Stomach (tissue), 9 donors: ENCODE data around the gene BRI3. TPM values are rescaled to one million over a fixed set of nuclear protein-coding genes. Genes with fewer than 3 reads are reported as not detected.

Experiments
- DNase-seq, 2 donors: peaks; one replicate each; pipeline versions ENCODE4 v3.0.0 to v3.0.0-alpha.2; 2013 to 2019
- H3K27ac ChIP-seq, 5 donors: fragments of 200-600 bp in 4 of 5; sonication (generic) in 4 of 5; one replicate each; pipeline ENCODE4 v1.5.1; 2013 to 2019; ENCODE audit warnings: mild to moderate bottlenecking in 1 of 5, moderate library complexity in 1 of 5
- H3K27me3 ChIP-seq, 3 donors: fragments of 200-600 bp; sonication (generic); one replicate each; pipeline ENCODE4 v1.5.1; 2017 to 2019; ENCODE audit warnings: mixed run types in 1 of 3
- H3K36me3 ChIP-seq, 4 donors: fragments of 200-600 bp; sonication (generic); 1 replicate in 3 of 4; 2 replicates in 1 of 4; pipeline ENCODE4 v1.5.1; 2016 to 2019
- H3K4me1 ChIP-seq, 4 donors: fragments of 200-600 bp; sonication (generic); one replicate each; pipeline ENCODE4 v1.5.1; 2016 to 2019
- H3K4me3 ChIP-seq, 4 donors: fragments of 200-600 bp; sonication (generic) in 3 of 4; one replicate each; pipeline ENCODE4 v1.5.1; 2016 to 2019; ENCODE audit warnings: mild to moderate bottlenecking in 1 of 4
- H3K9me3 ChIP-seq, 4 donors: fragments of 200-600 bp; sonication (generic); one replicate each; pipeline ENCODE4 v1.5.1; 2016 to 2019
- EP300 ChIP-seq: sonication (generic); formaldehyde crosslinking; IDR thresholded peaks from one replicate; pipeline ENCODE4 v1.6.1; 2017; ENCODE audit warnings: antibody characterized with exemption
- POLR2A ChIP-seq, 4 donors: fragments of 450-650 bp; IDR thresholded peaks; one replicate each; pipeline ENCODE4 v1.6.1; 2016; ENCODE audit warnings: antibody characterized with exemption in 4 of 4, control low read depth in 2 of 4, mild to moderate bottlenecking in 1 of 4, moderate library complexity in 1 of 4
- POLR2AphosphoS5 ChIP-seq, 3 donors: sonication (generic); formaldehyde crosslinking; IDR thresholded peaks; one replicate each; pipeline ENCODE4 v1.6.1; 2016; ENCODE audit warnings: antibody characterized with exemption in 3 of 3
- WGBS, 5 donors: extraction: QIAGEN DNeasy Blood & Tissue Kit in 3 of 5; methylation state at CpG; one replicate each; pipeline versions ENCODE4 v1.1.5 to v1.1.7; 2013 to 2018; 5-methylcytosine and 5-hydroxymethylcytosine counted together
- intact Hi-C: fragments of 100-400 bp; cut with DNase I; formaldehyde crosslinking; loops from one replicate; pipeline ENCODE4 v1.15.1; 2023; ENCODE audit warnings: low total_unique reads
- polyA plus RNA-seq, 3 donors: library from polyadenylated mRNA; stranded (reverse); fragments of 200-250 nt; gene quantifications; one replicate each; pipeline ENCODE4 v1.2.3, GENCODE V29; 2013
- total RNA-seq, 5 donors: library from RNA; depleted of rRNA; stranded (reverse); fragments of >200 nt; gene quantifications; one replicate each; pipeline versions ENCODE4 v1.1.0 to v1.2.3, GENCODE V29; 2014 to 2016
- TF ChIP-seq, protein P1 (sequence below), 7 experiments: fragments of 450-650 bp in 4 of 7; fragments of 200-600 bp in 3 of 7; sonication (generic) in 3 of 7; IDR thresholded peaks; one replicate each; pipeline ENCODE4 v1.5.1; 2016 to 2019; ENCODE audit warnings: antibody characterized with exemption in 7 of 7, control low read depth in 2 of 7, mild to moderate bottlenecking in 1 of 7
- donor health status: healthy with polysubstance abuse.
- donor health status: Bipolar disorder and iron deficiency.
- donor health status: healthy.

BRI3 gene
- total and polyA plus RNA-seq, 8 donors: 25.9 to 411 (median 92.8) TPM; not detected in 1

DNA sequence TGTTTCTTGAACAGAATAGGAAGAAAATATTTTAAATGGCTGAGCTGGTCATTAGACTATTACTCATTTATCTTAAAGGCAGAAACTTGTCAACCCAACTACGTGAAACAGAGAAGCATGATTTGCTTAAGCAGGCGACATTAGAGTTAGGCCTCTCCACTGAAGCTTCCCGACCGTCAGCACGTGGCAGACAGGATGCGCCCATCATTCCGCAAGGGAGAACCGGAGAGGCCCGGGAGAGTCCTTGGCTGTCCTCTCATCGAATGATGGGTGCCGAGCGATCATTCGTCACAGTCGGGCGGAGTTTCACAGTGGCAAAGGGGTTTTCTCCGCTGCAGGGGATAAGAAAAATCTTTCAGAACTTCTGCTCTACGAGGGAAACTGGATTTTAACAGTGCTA is 11.8 kb downstream of the BRI3 start:
- no peak for TF ChIP-seq EP300
- TF ChIP-seq POLR2AphosphoS5 (IDR thresholded peaks at IDR 0.05): no peak
- TF ChIP-seq POLR2A (IDR thresholded peaks at IDR 0.05): no peak
- TF ChIP-seq, protein P1, sequence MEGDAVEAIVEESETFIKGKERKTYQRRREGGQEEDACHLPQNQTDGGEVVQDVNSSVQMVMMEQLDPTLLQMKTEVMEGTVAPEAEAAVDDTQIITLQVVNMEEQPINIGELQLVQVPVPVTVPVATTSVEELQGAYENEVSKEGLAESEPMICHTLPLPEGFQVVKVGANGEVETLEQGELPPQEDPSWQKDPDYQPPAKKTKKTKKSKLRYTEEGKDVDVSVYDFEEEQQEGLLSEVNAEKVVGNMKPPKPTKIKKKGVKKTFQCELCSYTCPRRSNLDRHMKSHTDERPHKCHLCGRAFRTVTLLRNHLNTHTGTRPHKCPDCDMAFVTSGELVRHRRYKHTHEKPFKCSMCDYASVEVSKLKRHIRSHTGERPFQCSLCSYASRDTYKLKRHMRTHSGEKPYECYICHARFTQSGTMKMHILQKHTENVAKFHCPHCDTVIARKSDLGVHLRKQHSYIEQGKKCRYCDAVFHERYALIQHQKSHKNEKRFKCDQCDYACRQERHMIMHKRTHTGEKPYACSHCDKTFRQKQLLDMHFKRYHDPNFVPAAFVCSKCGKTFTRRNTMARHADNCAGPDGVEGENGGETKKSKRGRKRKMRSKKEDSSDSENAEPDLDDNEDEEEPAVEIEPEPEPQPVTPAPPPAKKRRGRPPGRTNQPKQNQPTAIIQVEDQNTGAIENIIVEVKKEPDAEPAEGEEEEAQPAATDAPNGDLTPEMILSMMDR (IDR thresholded peaks at IDR 0.05): no peak
- H3K27me3 ChIP-seq: no peaks in the 10 kb centered on the region
- intact Hi-C loops: no loop called here
- H3K4me1 ChIP-seq: peaks cover 32 to 77% (median 64%) of the 10 kb centered on the region in 4 donors
- H3K9me3 ChIP-seq: no peaks in the 10 kb centered on the region
- no peak for DNase-seq
- 80 to 84% (median 82%) methylated on average over 16 to 17 of the region's 17 CpGs for WGBS, 5 donors
- H3K36me3 ChIP-seq: peaks cover 29 to 88% (median 69%) of the 10 kb centered on the region in 4 donors
- no peak overlapping the region for H3K4me3 ChIP-seq
- peak overlapping the region in 1 of 5 donors; percentile 14 for H3K27ac ChIP-seq

DNA sequence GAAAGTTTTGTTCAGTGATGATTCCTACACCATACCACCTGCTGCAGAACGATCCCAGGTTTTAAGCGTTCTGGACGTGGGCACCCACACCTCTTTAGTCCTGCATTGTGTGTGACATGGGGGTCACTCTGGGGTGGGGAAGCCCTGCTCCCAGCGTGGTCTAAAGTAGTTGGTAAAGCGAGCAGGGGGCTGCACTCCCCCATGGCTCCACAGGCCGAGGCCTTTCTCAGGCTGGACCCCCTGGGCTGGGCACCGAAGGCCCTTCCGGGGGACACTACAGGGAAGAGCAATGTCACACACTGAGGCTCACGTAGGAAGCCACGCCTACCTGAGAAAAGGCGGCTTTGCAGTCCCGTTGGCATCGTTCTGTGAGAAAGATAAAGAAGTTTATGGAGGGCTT is 12.3 kb downstream of the BRI3 start:
- no peak for TF ChIP-seq POLR2A (IDR thresholded peaks at IDR 0.05)
- no peaks in the 10 kb centered on the region for H3K27me3 ChIP-seq
- intact Hi-C loops: no loop called here
- H3K36me3 ChIP-seq: peaks cover 29 to 84% (median 67%) of the 10 kb centered on the region in 4 donors
- 75 to 88% (median 78%) methylated on average over 13 of the region's 13 CpGs for WGBS, 5 donors
- H3K27ac ChIP-seq: peak overlapping the region in 2 of 5 donors; percentile 14 to 64
- H3K4me3 ChIP-seq: no peak overlapping the region
- no peaks in the 10 kb centered on the region for H3K9me3 ChIP-seq
- peaks cover 28 to 77% (median 59%) of the 10 kb centered on the region in 4 donors for H3K4me1 ChIP-seq
- DNase-seq: no peak

DNA sequence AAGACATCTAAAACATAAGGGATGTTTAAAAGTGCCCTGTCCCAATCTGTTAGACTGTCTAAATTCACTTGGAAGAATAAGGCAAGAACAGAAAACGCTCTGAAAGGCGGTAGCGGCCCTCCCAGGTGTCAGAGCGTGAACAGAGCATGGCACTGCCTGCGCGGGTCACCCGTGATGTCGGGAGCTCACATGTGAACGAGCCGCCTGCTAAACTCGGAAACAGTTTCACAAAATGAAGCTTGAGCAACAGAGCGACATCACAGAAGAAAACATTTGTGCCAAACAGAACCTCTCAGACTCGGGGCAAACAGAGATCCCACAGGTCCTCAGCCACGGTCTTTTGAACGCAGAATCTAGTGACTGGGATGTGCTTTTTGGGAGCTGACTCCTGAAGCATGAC is 12.8 kb downstream of the BRI3 start:
- 69 to 82% (median 77%) methylated on average over 15 of the region's 15 CpGs for WGBS, 5 donors
- intact Hi-C loops: no loop called here
- Histone ChIP-seq H3K4me1 (peaks cover 22 to 71% (median 53%) of the 10 kb centered on the region in 4 donors), H3K27ac (peak overlapping the region; percentile 19 to 64 (median 32)), H3K9me3 (no peaks in the 10 kb centered on the region), H3K36me3 (peaks cover 29 to 83% (median 65%) of the 10 kb centered on the region in 4 donors), H3K4me3 (no peak overlapping the region), H3K27me3 (no peaks in the 10 kb centered on the region)
- TF ChIP-seq EP300 (no peak), POLR2AphosphoS5 (IDR thresholded peaks at IDR 0.05) (no peak), POLR2A (IDR thresholded peaks at IDR 0.05) (no peak)
- TF ChIP-seq, protein P1 (IDR thresholded peaks at IDR 0.05): no peak
- DNase-seq: no peak

DNA sequence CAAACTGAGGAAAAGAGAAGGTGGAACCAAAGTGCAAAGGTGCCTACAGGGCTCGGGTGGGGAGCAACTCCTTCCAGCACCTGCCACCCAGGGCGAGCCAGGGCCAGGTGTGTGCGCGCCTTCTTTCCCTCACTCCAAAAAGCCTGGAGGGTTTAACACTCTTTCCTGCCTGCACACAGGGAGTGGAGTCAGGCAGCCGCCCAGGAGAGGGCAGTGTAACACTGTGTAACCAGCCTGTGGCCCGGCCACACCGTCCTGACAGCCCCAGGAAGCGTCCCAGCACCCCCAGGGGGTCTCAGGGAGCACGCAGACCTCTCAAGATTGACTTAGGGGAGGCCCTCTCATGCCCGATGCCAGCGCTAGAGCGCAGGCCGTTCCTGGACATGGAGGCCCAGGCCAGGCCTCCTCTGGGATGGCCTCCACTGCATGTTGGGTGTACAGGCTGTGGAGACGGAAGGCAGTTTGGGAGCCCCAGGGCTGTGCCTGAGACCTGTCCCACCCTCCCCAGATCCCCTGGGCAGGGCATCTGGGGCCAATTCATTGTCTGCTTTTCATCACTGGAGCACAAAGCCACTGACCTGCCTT is 13.4 kb downstream of the BRI3 start:
- peak; percentile 78 to 85 for DNase-seq
- Histone ChIP-seq H3K27me3 (no peaks in the 10 kb centered on the region), H3K4me1 (peaks cover 19 to 65% (median 48%) of the 10 kb centered on the region in 4 donors), H3K9me3 (no peaks in the 10 kb centered on the region), H3K36me3 (peaks cover 29 to 79% (median 64%) of the 10 kb centered on the region in 4 donors), H3K27ac (peak overlapping the region; percentile 19 to 64 (median 32)), H3K4me3 (no peak overlapping the region)
- intact Hi-C loops: no loop called here
- WGBS, 5 donors: 26 to 54% (median 35%) methylated on average over 10 to 14 of the region's 14 CpGs
- TF ChIP-seq POLR2AphosphoS5 (IDR thresholded peaks at IDR 0.05) (peak in 2 of 3 donors; percentile 6 to 20), POLR2A (IDR thresholded peaks at IDR 0.05) (no peak), EP300 (no peak)
- TF ChIP-seq, protein P1 (IDR thresholded peaks at IDR 0.05): peak in 5 of 7 experiments; percentile 45 to 81 (median 59)
